Heart left ventricle (tissue), 13 donors: ENCODE results near the gene RNASE12.
"Not testable (repeated sequence)": the region's sequence is repeated elsewhere in the genome, so short reads cannot be mapped to it uniquely, and the experiment has no call there.

Experiments
- POLR2A ChIP-seq, 2 donors: fragments of 450-650 bp; IDR thresholded peaks; one replicate each; pipeline ENCODE4 v1.6.1; 2017; ENCODE audit warnings: antibody characterized with exemption in 2 of 2, mild to moderate bottlenecking in 2 of 2, moderate library complexity in 2 of 2
- TF ChIP-seq, protein P1 (sequence below), 12 donors: fragments of 200-600 bp; sonication (generic) in 4 of 12; IDR thresholded peaks; one replicate each; pipeline versions ENCODE4 v1.5.0 to v1.8.0; 2018 to 2022; ENCODE audit warnings: antibody characterized with exemption in 12 of 12, mild to moderate bottlenecking in 5 of 12
- donor health status: ischemic (EF 13 %, LVEDD 7.1; RV severe dilation, severe dysfunction).
- donor health status: DM: no; HTN: yes; CAD: no.
- donor health status: DM: no; HTN: no; CAD: no.
- donor health status: ischemic (EF 25% LVEDD 6.9; RV normal size, moderate dysfunction).
- donor health status: ischemic (EF 25% LVEDD 5.7; RV mildly dilated, moderate dysfunction).
- donor health status: ischemic (EF 35%, LVEDD 5.7; RV mildly dilated, moderate dysfunction).
- donor health status: nonischemic (EF 11% LVEDD 7.7; RV severe dilation, severe dysfunction).
- donor health status: DM: yes; HTN: yes; CAD: no.
- donor health status: PGD.
- donor health status: ischemic (EF 29% LVEDD 5.4; RV normal size, mild dysfunction).
- donor health status: nonischemic (EF 23%, LVEDD 6.1; RV moderate dilation, normal function).

DNA sequence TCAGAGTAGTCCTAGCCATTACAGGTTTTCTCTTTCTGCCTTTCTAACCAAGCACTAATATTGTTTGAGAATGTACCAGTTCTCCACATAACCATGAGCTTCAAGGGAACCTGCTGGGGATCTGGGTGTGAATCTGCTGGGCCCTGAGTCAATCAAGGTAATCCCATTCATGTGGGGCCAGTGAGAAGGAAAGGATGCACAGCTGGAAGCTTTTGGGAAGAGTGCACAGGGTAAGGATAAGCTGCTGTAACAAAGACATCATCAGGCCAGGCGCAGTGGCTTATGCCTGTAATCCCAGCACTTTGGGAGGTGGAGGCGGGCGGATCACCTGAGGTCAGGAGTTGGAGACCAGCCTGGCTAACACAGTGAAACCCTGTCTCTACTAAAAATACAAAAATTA, 4.5 kb upstream of the RNASE12 start:
- TF ChIP-seq, protein P1, sequence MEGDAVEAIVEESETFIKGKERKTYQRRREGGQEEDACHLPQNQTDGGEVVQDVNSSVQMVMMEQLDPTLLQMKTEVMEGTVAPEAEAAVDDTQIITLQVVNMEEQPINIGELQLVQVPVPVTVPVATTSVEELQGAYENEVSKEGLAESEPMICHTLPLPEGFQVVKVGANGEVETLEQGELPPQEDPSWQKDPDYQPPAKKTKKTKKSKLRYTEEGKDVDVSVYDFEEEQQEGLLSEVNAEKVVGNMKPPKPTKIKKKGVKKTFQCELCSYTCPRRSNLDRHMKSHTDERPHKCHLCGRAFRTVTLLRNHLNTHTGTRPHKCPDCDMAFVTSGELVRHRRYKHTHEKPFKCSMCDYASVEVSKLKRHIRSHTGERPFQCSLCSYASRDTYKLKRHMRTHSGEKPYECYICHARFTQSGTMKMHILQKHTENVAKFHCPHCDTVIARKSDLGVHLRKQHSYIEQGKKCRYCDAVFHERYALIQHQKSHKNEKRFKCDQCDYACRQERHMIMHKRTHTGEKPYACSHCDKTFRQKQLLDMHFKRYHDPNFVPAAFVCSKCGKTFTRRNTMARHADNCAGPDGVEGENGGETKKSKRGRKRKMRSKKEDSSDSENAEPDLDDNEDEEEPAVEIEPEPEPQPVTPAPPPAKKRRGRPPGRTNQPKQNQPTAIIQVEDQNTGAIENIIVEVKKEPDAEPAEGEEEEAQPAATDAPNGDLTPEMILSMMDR (IDR thresholded peaks at IDR 0.05), result not testable (repeated sequence)
- not testable (repeated sequence) for TF ChIP-seq POLR2A (IDR thresholded peaks at IDR 0.05)
